ENCODE data around the gene ADD1.

DNA sequence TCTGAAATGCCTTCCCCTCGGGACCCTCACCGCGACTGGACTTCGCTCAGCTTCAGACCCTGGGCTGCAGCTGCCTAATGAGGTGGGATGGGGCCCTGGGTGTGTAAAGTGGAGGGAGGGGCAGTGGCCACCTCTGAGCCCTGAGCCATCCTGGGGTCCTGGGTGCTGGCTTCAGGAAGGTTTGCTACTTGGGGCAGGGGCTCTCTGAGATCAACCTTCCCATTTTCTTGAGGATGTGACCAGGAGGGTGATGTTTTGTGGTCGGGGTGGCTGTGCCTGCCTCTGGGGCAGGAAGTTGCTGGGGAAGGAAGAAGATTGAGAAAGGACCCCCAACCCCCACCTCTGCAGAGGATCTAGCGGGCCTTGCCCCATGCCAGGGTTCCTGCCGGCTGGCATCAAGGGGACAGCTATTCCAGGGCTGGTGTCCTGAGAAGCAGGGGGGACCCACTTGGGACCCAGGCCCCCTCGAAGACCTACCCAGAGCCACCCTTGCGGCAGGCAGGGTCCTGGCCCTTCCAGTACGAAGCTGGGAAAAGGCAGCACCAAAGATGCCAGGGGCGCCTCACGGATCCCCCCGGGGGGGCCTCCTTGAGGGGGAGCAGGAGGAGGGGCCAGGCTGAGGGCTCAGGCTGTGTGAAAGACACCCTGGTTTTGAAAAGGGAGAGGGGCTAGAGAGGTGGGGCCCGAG is 44.3 kb upstream of the ADD1 start:
- no peak for TF ChIP-seq CTCF (IDR thresholded peaks at IDR 0.05)
- no peak for TF ChIP-seq POLR2A (IDR thresholded peaks at IDR 0.05)

Data from right lobe of liver (tissue), 4 donors.